Stimulated activated CD4-positive, alpha-beta T cell treated with anti-CD3 and anti-CD28 coated beads, TNF-alpha, amount 100 ng/mL, for 48 hours (primary cell): ENCODE results near the gene MKKS.

ENCODE experiments used
- DNase-seq, 3 donors: peaks; one replicate each; pipeline ENCODE4 v3.0.0-alpha.2; 2020; ENCODE audit warnings: low read depth in 3 of 3

The MKKS gene

GRCh38 chr20:10368702-10369041, 65.3 kb downstream of the MKKS start:
- DNase-seq: no peak

- no peak for DNase-seq
Measured at GRCh38 chr20:10367943-10368701, 65.9 kb downstream of the MKKS start.

DNA sequence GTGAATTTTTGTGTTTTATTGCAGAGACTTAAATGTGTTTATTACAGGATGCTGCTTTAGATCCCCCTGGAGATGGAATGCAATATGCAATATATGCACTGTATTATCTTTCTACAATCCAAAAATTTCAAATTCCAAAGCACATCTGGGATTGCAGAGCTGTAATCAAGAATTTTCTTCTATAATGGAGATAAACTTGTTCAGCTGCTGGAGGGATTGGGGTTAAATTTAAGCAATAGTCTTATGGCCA, 66.4 kb downstream of the MKKS start:
- no peak for DNase-seq

- DNase-seq: no peak
Measured at GRCh38 chr20:10366898-10367692, 66.9 kb downstream of the MKKS start.

DNA sequence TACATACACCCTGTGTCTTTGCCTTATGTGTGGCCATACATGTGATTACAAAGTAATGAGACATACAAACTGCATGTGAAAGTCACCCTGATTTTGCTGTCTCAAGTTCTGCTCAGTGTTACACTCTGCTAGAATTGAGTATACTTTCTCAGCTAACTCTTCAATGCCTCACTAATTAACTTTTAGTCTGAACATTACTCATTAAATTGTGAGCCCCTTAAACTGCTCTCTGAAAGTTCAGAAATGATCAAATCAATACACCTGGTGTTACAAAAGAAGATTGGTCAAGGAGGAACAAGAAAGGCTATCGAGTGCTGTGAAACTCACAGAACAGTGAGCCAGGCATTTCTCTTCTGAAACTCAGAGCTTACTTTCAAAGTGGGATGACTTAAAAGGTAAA, 71.3 kb downstream of the MKKS start:
- no peak for DNase-seq

- DNase-seq: no peak
Measured at GRCh38 chr20:10360878-10361277, 73.1 kb downstream of the MKKS start.

- DNase-seq: no peak
Measured at GRCh38 chr20:10359621-10360040, 74.4 kb downstream of the MKKS start.

DNA sequence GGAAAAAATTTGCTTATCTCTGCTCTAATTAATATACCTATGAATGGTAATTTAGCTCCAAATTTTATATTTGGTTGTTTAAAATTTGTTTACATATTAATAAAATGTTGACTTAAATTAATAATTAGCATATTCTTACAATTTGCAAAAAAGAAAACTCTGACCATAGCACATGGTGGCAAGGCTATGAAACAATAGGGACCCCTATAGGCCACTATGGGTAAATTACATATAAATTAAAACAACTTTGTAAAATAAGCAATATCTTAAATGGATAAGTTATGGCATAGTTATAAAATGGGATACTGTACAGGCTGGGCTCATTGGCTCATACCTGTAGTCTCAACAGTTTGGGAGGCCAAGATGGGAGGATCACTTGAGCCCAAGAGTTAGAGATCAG, 76.0 kb downstream of the MKKS start:
- no peak for DNase-seq

GRCh38 chr20:10357061-10357708, 76.8 kb downstream of the MKKS start:
- no peak for DNase-seq

- no peak for DNase-seq
Measured at GRCh38 chr20:10356628-10357027, 77.4 kb downstream of the MKKS start.

GRCh38 chr20:10352934-10353824, 80.8 kb downstream of the MKKS start:
- DNase-seq: no peak
